Measurements from ENCODE around the gene MTX1.

MTX1 gene

GRCh38 chr1:155174324-155175280 lies 33.9 kb upstream of the MTX1 start:
- peak; percentile 67 for DNase-seq

GRCh38 chr1:155175281-155175926 lies 33.1 kb upstream of the MTX1 start:
- no peak for DNase-seq

- no peak for DNase-seq
Measured at GRCh38 chr1:155175927-155176371, 32.5 kb upstream of the MTX1 start.

DNA sequence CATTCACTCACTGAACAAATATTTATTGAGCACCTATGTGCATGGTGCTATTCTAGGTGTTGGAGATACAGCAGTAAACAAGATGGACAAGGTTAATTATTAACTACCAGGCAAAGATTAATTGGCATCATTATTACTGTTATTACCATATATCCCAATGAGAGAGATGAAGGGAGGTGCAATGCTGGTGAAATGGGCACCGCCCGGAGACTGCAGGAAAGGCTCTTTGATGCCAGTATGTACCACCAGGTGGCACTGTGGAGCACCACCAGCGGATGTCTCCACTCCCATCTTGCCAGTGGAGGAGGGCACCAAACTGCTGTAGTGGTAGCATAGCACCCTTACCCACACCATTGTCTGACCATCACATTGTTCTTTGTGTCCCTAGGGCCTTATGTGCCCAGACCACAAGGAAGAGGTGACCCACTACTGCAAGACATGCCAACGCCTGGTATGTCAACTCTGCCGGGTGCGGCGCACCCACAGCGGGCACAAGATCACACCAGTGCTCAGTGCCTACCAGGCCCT lies 31.9 kb upstream of the MTX1 start:
- DNase-seq: peak; percentile 57

GRCh38 chr1:155177192-155177917 lies 31.1 kb upstream of the MTX1 start:
- no peak for DNase-seq

GRCh38 chr1:155177918-155178281 lies 30.6 kb upstream of the MTX1 start:
- no peak for DNase-seq

- DNase-seq: no peak
Measured at GRCh38 chr1:155178441-155179111, 29.9 kb upstream of the MTX1 start.

GRCh38 chr1:155179112-155180031 lies 29.1 kb upstream of the MTX1 start:
- DNase-seq: no peak

DNA sequence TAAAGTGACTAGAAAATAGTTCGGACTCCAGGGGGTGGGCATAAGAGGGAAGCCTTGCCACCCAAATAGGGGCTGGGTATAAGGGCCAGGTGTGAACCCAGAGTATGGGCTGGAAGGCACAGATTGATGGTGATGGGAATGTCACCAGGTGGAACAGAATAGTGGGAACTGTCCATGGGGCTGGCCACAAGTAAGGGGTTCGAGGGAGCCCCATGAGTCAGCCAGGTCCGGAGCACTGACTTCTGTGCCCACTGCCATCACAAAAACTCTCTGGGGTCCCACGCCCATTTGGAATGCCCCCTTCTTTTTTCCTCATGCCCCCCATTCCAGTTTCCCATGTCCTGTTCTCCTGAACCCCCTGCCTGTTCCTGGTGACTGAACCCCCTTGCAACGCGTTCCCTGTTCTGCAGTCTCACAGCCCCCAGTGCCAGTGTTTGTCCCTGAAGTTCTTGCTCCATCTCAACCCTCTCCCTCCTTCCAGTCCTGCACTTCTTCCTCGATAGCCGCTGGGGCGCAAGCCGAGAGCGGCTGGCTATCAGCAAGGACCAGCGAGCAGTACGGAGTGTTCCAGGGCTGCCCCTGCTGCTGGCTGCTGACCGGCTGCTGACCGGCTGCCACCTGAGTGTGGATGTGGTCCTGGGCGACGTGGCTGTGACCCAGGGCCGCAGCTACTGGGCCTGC lies 27.0 kb upstream of the MTX1 start:
- DNase-seq: no peak

- no peak for DNase-seq
Measured at GRCh38 chr1:155182052-155182550, 26.4 kb upstream of the MTX1 start.

- DNase-seq: no peak
Measured at GRCh38 chr1:155183775-155184221, 24.7 kb upstream of the MTX1 start.

GRCh38 chr1:155184351-155184811 lies 24.1 kb upstream of the MTX1 start:
- no peak for DNase-seq

DNA sequence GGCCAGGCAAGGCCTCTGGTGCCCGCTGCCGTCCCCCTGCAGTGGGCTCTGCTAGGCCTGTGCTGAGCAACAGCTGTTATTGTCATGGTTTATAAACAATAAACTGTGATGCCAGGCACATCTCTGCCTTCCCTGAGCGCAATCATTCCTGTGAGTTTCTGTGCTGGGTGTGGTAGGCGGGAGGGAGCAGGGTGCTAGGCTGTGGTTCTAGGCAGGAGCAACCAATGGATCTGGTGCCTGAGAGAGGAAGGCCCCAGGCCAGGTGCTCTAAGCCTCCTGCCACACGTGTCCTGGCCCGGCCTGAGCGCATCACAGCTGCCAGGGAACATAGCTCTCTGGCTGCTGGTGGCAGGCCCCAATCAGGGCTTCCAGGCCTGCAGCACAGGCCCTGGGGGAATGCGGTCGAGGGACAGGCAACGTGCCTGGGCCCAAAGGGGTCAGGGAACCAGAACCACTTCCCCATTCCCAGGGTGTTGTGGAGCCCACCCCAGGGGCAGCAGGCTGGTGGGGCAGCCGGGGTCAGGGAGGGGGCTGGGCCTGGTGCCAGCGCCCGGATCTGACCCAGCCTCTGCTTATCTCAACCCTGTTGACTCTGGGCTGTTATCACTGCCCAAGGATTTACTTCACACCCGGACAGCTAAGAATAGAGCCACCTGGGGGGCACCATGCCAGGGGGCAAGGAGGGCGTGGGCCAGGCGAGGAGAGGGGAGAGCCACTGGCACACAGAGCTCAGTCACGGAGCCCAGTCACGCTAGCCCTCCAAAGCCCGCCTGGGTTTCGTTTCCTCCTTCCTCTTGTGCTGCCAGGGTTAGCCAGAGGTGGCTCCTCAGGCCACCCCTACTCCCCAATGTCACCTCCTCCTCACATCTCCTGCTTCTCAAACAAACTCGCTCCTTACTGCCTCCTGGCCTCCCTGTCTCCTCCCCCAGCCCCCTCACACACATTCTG lies 23.4 kb upstream of the MTX1 start:
- no peak for DNase-seq

- no peak for DNase-seq
Measured at GRCh38 chr1:155185783-155186066, 22.8 kb upstream of the MTX1 start.

- no peak for DNase-seq
Measured at GRCh38 chr1:155186067-155186793, 22.3 kb upstream of the MTX1 start.

- DNase-seq: no peak
Measured at GRCh38 chr1:155186794-155187455, 21.6 kb upstream of the MTX1 start.

- DNase-seq: no peak
Measured at GRCh38 chr1:155187456-155187891, 21.0 kb upstream of the MTX1 start.

GRCh38 chr1:155188268-155188667 lies 20.2 kb upstream of the MTX1 start:
- DNase-seq: no peak

Data from NCI-H2227 treated with DMSO at 0.1 percent for 48 hours (cell line).